Colonic mucosa (tissue), 4 donors: ENCODE measurements around the gene RGS3. TPM values are rescaled to one million over a fixed set of nuclear protein-coding genes. Genes with fewer than 3 reads are reported as not detected.

Experiments used
- DNase-seq: peaks from one replicate; pipeline ENCODE4 v3.0.0-alpha.2; 2020
- H3K27ac ChIP-seq: fragments of 200-600 bp; one replicate; pipeline ENCODE4 v1.8.0; 2021
- H3K27me3 ChIP-seq: fragments of 200-600 bp; one replicate; pipeline ENCODE4 v1.8.0; 2021
- H3K36me3 ChIP-seq: fragments of 200-600 bp; one replicate; pipeline ENCODE4 v1.8.0; 2021
- H3K4me1 ChIP-seq: fragments of 200-600 bp; one replicate; pipeline ENCODE4 v1.8.0; 2021; ENCODE audit warnings: mild to moderate bottlenecking
- H3K4me3 ChIP-seq: fragments of 200-600 bp; one replicate; pipeline ENCODE4 v1.8.0; 2021
- H3K9ac ChIP-seq, 2 donors: one replicate each; pipeline ENCODE4 v1.7.0; 2013; ENCODE audit warnings: control low read depth in 2 of 2, low read depth in 2 of 2, low read length in 2 of 2
- H3K9me3 ChIP-seq: fragments of 200-600 bp; one replicate; pipeline ENCODE4 v1.8.0; 2021
- intact Hi-C: fragments of 100-400 bp; cut with DNase I; formaldehyde crosslinking; loops from one replicate; pipeline ENCODE4 v1.14.1; 2022
- total RNA-seq, 2 donors: library from RNA; stranded (reverse); fragmentation: NEBNext Ultra II Directional in 1 of 2; extraction: Animal tissue kit (Norgen Biotek cat#: 25700) in 1 of 2; gene quantifications; one replicate each; pipeline ENCODE4 v1.2.1, GENCODE V29; 2021
- TF ChIP-seq, protein P1 (sequence below): fragments of 200-600 bp; IDR thresholded peaks from one replicate; pipeline ENCODE4 v1.8.0; 2022; ENCODE audit warnings: antibody characterized with exemption, mild to moderate bottlenecking
- donor health status: healthy.
- donor health status: DM: no; HTN: no; CAD: no.
- donor health status: DM: no; HTN: no; CAD: no.

Gene RGS3
- total RNA-seq, 2 donors from 2014 or later, result 67.4 to 71.1 TPM

DNA sequence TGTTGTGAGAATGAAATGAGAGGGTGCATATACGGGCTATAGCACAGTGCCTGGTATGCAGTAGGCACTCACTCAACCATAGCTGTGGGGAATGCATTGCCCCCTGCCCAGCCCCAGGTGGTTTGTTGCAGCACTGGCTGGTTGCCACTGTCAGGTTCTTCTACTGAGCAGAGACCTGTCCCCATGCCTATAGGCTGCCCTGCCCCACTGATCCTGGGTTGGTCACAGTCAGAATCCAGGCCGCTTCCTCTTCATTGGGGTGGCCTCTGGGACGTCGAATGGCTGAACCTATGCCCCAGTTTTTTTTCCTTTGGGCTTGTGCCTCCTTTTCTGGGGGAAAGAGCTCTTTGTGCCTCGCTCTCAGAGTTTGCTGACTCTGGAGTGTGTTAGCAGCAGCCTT is 74.6 kb downstream of the RGS3 start:
- intact Hi-C loops, result no loop called here
- Histone ChIP-seq H3K4me1 (no peaks in the 10 kb centered on the region), H3K4me3 (no peak overlapping the region), H3K9me3 (no peaks in the 10 kb centered on the region), H3K36me3 (peaks cover 6% of the 10 kb centered on the region), H3K27me3 (no peaks in the 10 kb centered on the region), H3K27ac (no peak overlapping the region), H3K9ac (no peak overlapping the region)
- DNase-seq, result no peak
- TF ChIP-seq, protein P1, sequence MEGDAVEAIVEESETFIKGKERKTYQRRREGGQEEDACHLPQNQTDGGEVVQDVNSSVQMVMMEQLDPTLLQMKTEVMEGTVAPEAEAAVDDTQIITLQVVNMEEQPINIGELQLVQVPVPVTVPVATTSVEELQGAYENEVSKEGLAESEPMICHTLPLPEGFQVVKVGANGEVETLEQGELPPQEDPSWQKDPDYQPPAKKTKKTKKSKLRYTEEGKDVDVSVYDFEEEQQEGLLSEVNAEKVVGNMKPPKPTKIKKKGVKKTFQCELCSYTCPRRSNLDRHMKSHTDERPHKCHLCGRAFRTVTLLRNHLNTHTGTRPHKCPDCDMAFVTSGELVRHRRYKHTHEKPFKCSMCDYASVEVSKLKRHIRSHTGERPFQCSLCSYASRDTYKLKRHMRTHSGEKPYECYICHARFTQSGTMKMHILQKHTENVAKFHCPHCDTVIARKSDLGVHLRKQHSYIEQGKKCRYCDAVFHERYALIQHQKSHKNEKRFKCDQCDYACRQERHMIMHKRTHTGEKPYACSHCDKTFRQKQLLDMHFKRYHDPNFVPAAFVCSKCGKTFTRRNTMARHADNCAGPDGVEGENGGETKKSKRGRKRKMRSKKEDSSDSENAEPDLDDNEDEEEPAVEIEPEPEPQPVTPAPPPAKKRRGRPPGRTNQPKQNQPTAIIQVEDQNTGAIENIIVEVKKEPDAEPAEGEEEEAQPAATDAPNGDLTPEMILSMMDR, result no peak

DNA sequence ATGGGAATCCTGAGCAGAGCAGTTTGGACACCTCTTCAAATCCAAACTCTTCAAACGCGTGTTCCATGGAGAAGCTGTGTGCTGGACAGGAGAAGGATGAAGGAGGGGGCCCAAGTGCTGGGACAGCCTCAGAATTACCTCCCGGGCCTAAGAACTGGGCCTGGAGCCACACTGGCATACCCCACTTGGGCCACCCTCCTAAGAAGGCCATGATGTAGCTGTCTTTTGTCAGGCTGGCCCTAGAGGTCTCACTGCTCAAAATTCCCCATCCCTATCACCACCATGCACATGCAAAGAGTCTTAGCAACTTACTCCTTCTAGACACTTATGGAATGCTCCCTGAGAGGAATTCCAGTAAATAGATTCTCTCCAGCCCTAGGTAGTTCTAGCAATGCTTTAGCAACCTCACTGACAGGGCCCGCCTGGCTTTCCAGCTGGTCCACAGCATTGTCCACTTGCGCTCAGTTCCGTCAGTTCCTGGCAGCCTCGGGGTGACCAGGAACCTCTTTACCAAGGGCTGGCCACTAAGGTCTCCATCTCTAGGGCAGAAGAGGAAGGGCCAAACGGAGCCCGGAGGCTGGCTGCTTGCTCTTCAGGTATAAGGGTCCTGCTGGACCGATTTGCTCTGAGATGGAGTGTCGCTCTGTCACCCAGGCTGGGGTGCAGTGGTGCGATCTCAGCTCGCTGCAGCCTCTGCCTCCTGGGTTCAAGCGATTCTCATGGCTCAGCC is 75.3 kb downstream of the RGS3 start:
- no peak overlapping the region for H3K4me3 ChIP-seq
- H3K4me1 ChIP-seq, result no peaks in the 10 kb centered on the region
- no peak for DNase-seq
- no peaks in the 10 kb centered on the region for H3K9me3 ChIP-seq
- no peaks in the 10 kb centered on the region for H3K27me3 ChIP-seq
- H3K27ac ChIP-seq, result no peak overlapping the region
- H3K36me3 ChIP-seq, result peaks cover 6% of the 10 kb centered on the region
- intact Hi-C loops, result no loop called here
- TF ChIP-seq, protein P1, result no peak
- H3K9ac ChIP-seq, result no peak overlapping the region

DNA sequence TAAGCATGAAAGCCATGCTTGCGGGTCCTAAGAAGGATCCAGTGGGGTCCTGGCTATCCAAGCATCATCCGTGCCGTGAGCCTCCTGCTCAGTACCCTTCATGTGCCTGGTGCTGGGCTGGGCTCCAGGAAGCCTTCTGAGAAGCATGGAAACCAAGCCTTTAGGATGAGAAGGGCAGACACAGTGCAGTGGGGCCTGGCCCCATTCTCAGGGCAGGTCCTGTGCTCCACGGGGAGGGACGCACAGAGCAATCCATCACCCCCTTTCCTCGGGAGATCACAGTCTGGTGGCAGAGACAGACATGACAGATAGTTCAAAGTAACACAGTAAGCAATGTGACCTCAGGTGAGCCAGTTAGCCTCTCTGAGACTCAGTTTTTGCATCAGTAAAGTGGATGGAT is 76.9 kb downstream of the RGS3 start:
- H3K36me3 ChIP-seq, result peaks cover 6% of the 10 kb centered on the region
- no peaks in the 10 kb centered on the region for H3K27me3 ChIP-seq
- no peaks in the 10 kb centered on the region for H3K4me1 ChIP-seq
- TF ChIP-seq, protein P1, result no peak
- no peak overlapping the region for H3K4me3 ChIP-seq
- peak overlapping the region in 1 of 2 donors; percentile 57 for H3K9ac ChIP-seq
- intact Hi-C loops, result no loop called here
- no peaks in the 10 kb centered on the region for H3K9me3 ChIP-seq
- H3K27ac ChIP-seq, result no peak overlapping the region
- no peak for DNase-seq

DNA sequence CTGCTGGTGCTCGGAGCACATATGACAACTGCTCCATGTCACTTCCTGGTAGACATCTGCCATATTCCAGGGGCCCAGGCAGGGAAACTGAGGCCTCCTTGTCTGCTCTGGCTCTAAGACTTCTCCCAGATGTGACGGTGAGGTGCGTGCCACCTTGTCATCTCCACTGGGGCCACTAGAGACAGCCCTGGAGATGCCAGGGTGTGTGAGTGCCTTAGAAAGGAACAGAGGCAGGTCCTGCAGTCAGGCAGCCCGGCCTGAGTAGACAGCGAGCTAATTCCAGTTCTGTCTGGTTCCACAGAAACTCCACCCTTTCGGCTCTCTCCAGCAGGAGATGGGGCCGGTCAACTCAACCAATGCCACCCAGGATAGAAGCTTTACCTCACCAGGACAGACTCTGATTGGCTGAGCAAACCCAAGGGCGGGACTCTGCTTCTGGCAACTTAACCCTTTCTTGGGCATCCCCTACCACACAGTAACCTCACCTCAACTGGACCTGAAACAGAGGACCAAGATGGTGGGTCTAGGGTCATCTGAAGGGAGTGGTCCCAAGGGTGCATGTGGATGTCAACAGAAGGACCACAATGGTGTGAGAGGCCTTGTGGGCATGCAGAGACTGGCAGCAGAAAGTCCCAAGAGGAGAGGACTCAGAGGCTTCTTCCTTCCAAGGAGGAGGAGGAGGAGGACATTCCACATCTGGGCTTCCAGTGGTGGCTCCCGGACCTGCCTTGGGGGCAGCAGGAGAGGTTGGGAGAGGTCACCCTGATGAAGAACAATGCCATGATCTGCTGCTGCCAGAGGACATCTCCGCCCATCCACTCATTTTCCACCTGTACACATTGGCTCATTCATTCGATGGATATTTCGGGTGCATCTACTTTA is 77.7 kb downstream of the RGS3 start:
- H3K4me3 ChIP-seq, result no peak overlapping the region
- H3K9ac ChIP-seq, result peak overlapping the region in 1 of 2 donors; percentile 57
- DNase-seq, result peak; percentile 74
- H3K4me1 ChIP-seq, result no peaks in the 10 kb centered on the region
- no peaks in the 10 kb centered on the region for H3K9me3 ChIP-seq
- no peak overlapping the region for H3K27ac ChIP-seq
- TF ChIP-seq, protein P1, result no peak
- peaks cover 6% of the 10 kb centered on the region for H3K36me3 ChIP-seq
- H3K27me3 ChIP-seq, result no peaks in the 10 kb centered on the region
- intact Hi-C loops, result no loop called here

DNA sequence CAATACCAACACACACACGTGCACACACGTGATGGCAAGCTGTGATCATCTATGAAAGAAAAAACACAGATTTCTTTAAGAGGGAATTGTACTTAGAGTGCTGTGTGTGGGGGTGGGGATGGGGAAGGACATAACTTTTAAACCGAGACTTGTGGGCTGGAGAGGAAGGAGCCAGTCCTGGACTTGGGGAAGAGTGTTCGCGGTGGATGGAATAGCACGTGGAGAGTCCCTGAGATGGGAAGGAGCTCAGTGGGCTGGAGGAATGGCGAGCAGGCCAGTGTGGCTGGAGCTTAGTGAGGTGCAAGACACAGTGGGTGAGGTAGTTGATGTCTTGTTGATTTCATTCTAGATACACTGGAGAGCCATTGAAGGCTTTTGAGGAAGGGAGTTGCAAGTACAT is 78.5 kb downstream of the RGS3 start:
- H3K9ac ChIP-seq, result no peak overlapping the region

More for the DNA sequence above, 78.5 kb downstream of the RGS3 start:
- Histone ChIP-seq H3K9me3 (no peaks in the 10 kb centered on the region), H3K36me3 (peaks cover 4% of the 10 kb centered on the region), H3K27ac (no peak overlapping the region), H3K4me3 (no peak overlapping the region), H3K27me3 (no peaks in the 10 kb centered on the region), H3K4me1 (no peaks in the 10 kb centered on the region)
- intact Hi-C loops, result no loop called here
- TF ChIP-seq, protein P1, result no peak
- no peak for DNase-seq
